ENCODE measurements around the gene SFSWAP.

GRCh38 chr12:131745706-131746105, 34.8 kb downstream of the SFSWAP start:
- TF ChIP-seq CTCF (IDR thresholded peaks at IDR 0.05; ENCODE audit: poor library complexity, severe bottlenecking) (no peak), EP300 (conservative IDR thresholded peaks at IDR 0.05; ENCODE audit: poor library complexity, severe bottlenecking) (no peak), EZH2 (IDR thresholded peaks at IDR 0.05; ENCODE audit: borderline replicate concordance, insufficient read depth, low read length, poor library complexity, severe bottlenecking) (no peak), TAF1 (IDR thresholded peaks at IDR 0.05; ENCODE audit: low read depth) (no peak), SMC3 (conservative IDR thresholded peaks at IDR 0.05; ENCODE audit: poor library complexity) (no peak), POLR2AphosphoS5 (IDR thresholded peaks at IDR 0.05) (no peak)

All from neural cell (in vitro differentiated cells).